ENCODE data around the gene UBE3C. TPM values are rescaled to one million over a fixed set of nuclear protein-coding genes. Genes with fewer than 3 reads are reported as not detected.

UBE3C gene
- polyA plus RNA-seq, 1 donor = 45.6 TPM

DNA sequence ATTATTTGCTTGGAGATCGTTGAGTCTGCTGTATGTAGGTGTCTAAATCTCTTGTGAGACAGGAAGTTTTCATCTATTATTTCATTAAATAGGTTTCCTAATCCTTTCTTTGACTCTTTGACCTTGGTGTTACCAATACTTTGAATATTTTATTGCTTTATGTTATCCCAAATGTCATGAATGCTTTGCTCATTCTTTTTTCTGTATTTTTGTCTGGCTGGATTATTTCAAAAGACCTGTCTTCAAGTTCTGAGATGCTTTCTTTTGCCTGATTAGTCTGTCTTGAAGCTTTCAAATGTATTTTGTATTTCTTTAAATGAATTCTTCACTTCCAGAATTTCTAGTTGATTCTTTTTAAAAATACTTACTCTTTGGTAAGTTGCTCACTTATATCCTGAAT, 27.3 kb downstream of the UBE3C start:
- Histone ChIP-seq H3K27me3 (ENCODE audit: control insufficient read depth, insufficient read depth, low read length) (no peaks in the 10 kb centered on the region), H3K4me1 (ENCODE audit: control insufficient read depth, insufficient read depth, low read length) (no peaks in the 10 kb centered on the region), H3K4me3 (ENCODE audit: low read length) (no peak overlapping the region), H3K27ac (ENCODE audit: low read length) (no peak overlapping the region), H3K9me3 (ENCODE audit: control insufficient read depth, low read depth, low read length) (peaks cover 6% of the 10 kb centered on the region), H3K36me3 (ENCODE audit: control insufficient read depth, insufficient read depth, low read length) (peaks cover 47% of the 10 kb centered on the region)
- no CpG with 5 or more reads among the region's 1 CpG for WGBS (ENCODE audit: insufficient coverage, low lambda C conversion rate)
- no peak for DNase-seq

DNA sequence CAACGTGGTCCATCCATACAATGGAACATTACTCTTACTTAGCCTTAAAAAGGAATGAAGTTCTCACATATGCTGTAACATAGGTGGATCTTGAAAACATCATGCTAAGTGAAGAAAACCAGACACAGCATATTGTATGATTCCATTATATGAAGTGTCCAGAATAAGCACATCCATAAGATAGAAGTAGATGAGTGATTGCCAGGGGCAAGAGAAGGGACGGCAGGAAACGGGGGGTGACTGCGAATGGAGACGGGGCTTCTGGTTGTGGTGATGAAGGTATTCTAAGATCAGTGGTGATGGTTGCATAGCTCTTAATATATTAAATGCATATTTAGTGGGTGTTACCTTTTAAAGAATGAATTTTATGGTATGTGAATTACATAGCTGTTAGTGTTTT, 29.8 kb downstream of the UBE3C start:
- H3K27ac ChIP-seq (ENCODE audit: low read length) = no peak overlapping the region
- H3K4me3 ChIP-seq (ENCODE audit: low read length) = no peak overlapping the region
- no peaks in the 10 kb centered on the region for H3K27me3 ChIP-seq (ENCODE audit: control insufficient read depth, insufficient read depth, low read length)
- no peaks in the 10 kb centered on the region for H3K4me1 ChIP-seq (ENCODE audit: control insufficient read depth, insufficient read depth, low read length)
- no peak for DNase-seq
- H3K36me3 ChIP-seq (ENCODE audit: control insufficient read depth, insufficient read depth, low read length) = peaks cover 61% of the 10 kb centered on the region
- peaks cover 6% of the 10 kb centered on the region for H3K9me3 ChIP-seq (ENCODE audit: control insufficient read depth, low read depth, low read length)
- WGBS (ENCODE audit: insufficient coverage, low lambda C conversion rate) = 66% methylated on average over 2 of the region's 5 CpGs

DNA sequence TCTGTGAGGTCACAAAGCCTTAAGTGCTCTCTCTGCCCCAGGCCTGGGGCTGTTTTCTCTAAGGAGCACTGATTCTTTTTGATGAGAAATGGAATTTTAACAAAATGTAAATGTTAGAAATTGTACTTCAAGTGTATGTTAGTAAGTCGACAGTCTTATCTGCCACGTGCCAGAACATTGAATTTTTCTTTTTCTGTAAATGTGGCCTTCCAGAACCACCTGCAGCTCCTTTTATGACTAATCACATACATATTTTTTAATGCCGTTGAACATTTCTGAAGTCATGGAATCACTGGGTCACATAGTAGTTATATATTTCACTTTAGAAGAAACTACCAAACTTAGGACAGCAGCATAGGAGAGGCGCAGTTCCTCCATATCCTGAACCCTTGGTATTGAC, 38.0 kb downstream of the UBE3C start:
- Histone ChIP-seq H3K4me3 (ENCODE audit: low read length) (no peak overlapping the region), H3K36me3 (ENCODE audit: control insufficient read depth, insufficient read depth, low read length) (peaks cover 74% of the 10 kb centered on the region), H3K4me1 (ENCODE audit: control insufficient read depth, insufficient read depth, low read length) (no peaks in the 10 kb centered on the region), H3K27me3 (ENCODE audit: control insufficient read depth, insufficient read depth, low read length) (no peaks in the 10 kb centered on the region), H3K27ac (ENCODE audit: low read length) (no peak overlapping the region), H3K9me3 (ENCODE audit: control insufficient read depth, low read depth, low read length) (no peaks in the 10 kb centered on the region)
- no peak for DNase-seq
- 100% methylated on average over 2 of the region's 4 CpGs for whole genome bisulfite sequencing (ENCODE audit: insufficient coverage, low lambda C conversion rate)

DNA sequence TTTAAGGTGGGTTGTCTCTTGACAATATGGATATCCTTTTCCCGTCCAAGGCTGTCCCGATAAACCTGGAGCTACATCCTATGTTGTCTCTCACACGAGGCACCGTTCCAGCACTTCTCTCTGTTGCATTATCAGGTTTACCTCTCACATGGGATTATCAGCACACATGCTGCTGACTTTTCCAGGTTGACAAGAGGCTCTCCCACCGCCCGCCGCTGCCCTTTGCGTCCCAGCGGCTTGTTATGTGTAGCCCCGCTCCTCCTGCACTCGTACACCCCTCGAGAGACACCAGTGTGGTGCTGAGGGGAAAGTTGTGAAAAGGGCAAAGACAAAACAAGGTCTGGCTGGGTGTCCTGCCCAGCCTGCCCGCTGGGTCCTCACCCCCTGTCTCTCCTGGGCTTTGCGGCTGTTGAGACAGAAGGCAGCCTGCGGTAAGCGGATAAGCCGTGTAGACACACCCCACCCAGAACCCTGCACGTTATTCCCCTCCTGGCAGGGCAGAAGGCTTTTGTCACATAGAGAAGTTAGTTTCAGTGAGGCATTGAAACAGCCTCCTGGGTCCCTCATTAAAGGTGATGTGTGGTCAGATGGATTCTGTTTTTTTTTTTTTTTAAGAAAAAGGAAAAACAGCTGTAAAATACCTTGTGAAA, 38.7 kb downstream of the UBE3C start:
- no peak overlapping the region for H3K27ac ChIP-seq (ENCODE audit: low read length)
- H3K4me1 ChIP-seq (ENCODE audit: control insufficient read depth, insufficient read depth, low read length) = no peaks in the 10 kb centered on the region
- 100% methylated on average over 1 of the region's 18 CpGs for WGBS (ENCODE audit: insufficient coverage, low lambda C conversion rate)
- DNase-seq = no peak
- H3K36me3 ChIP-seq (ENCODE audit: control insufficient read depth, insufficient read depth, low read length) = peaks cover 74% of the 10 kb centered on the region
- no peak overlapping the region for H3K4me3 ChIP-seq (ENCODE audit: low read length)
- no peaks in the 10 kb centered on the region for H3K9me3 ChIP-seq (ENCODE audit: control insufficient read depth, low read depth, low read length)
- H3K27me3 ChIP-seq (ENCODE audit: control insufficient read depth, insufficient read depth, low read length) = no peaks in the 10 kb centered on the region

DNA sequence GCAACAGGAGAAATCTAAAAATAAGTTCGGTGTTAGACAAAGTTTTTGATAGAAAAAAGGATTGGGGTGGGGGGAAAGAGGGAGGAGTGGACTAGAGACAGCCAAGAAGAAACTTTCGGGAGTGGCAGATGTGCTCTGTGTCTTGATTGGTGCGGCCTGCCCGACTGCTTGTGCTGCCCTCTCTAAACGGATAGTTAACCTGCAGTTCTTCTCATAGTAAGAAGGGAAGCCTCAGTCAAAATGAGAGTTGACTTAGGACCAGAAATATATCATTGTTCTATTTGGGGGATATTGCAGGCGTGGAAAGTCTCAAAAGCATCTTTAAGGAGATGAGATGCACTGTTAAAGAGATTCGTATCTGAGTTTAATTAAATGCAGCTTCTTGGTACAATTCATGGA, 39.3 kb downstream of the UBE3C start:
- Histone ChIP-seq H3K4me1 (ENCODE audit: control insufficient read depth, insufficient read depth, low read length) (no peaks in the 10 kb centered on the region), H3K27ac (ENCODE audit: low read length) (no peak overlapping the region), H3K9me3 (ENCODE audit: control insufficient read depth, low read depth, low read length) (no peaks in the 10 kb centered on the region), H3K4me3 (ENCODE audit: low read length) (no peak overlapping the region), H3K36me3 (ENCODE audit: control insufficient read depth, insufficient read depth, low read length) (peaks cover 72% of the 10 kb centered on the region), H3K27me3 (ENCODE audit: control insufficient read depth, insufficient read depth, low read length) (no peaks in the 10 kb centered on the region)
- DNase-seq = no peak
- 100% methylated on average over 2 of the region's 7 CpGs for WGBS (ENCODE audit: insufficient coverage, low lambda C conversion rate)

DNA sequence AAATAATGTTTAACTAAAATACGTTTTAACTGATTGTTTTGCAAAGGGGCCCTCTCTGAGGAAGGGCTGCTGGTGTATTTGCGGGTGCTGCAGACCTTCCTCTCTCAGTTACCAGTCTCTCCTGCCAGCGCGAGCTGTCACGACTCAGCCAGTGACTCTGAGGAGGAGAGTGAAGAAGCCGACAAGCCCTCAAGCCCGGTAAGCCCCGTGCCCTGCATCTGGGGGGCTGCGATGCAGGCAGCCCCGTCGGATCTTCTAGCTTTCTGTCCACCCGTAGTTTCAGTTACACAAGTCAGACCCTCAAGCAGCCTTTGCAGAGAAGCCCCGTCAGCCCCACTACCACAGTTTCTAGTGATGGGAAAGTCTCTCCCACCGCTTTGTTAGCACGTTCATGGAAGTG, 45.1 kb downstream of the UBE3C start:
- WGBS (ENCODE audit: insufficient coverage, low lambda C conversion rate) = no CpG with 5 or more reads among the region's 15 CpGs
- DNase-seq = no peak
- peaks cover 67% of the 10 kb centered on the region for H3K36me3 ChIP-seq (ENCODE audit: control insufficient read depth, insufficient read depth, low read length)

DNA sequence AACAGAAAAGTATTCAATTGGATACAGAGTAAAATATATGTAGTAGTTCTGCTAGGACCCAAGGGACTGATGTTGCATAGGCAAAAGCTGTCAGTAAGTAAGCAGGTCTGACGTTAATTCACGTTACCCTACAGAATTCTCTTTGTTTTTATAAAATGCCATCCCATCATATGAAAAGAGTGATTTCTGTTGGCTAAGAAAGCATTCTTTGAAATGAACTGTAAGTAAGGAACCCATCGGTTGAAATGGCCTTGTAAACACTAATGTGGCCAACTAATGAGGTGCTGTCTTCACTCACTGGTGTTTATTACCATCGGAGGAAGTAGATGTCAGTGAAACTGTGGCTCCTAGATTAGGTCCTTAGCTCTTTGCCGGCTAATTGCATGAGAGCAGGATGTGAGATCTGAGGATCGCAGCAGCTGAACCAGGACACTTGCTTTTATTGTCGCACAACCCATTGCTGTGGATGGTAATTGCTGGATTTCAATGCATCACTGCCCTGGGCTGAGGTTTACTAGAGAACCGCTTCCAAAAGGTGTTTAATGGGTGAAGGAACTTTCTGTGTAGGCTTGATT, 49.5 kb downstream of the UBE3C start:
- H3K27ac ChIP-seq (ENCODE audit: low read length) = no peak overlapping the region
- peaks cover 70% of the 10 kb centered on the region for H3K36me3 ChIP-seq (ENCODE audit: control insufficient read depth, insufficient read depth, low read length)
- no peaks in the 10 kb centered on the region for H3K27me3 ChIP-seq (ENCODE audit: control insufficient read depth, insufficient read depth, low read length)
- DNase-seq = peak; percentile 2 to 14
- no peaks in the 10 kb centered on the region for H3K4me1 ChIP-seq (ENCODE audit: control insufficient read depth, insufficient read depth, low read length)
- no CpG with 5 or more reads among the region's 8 CpGs for WGBS (ENCODE audit: insufficient coverage, low lambda C conversion rate)
- no peak overlapping the region for H3K4me3 ChIP-seq (ENCODE audit: low read length)
- H3K9me3 ChIP-seq (ENCODE audit: control insufficient read depth, low read depth, low read length) = no peaks in the 10 kb centered on the region

More for the DNA sequence above, 45.1 kb downstream of the UBE3C start:
- H3K27ac ChIP-seq (ENCODE audit: low read length) = no peak overlapping the region
- H3K4me3 ChIP-seq (ENCODE audit: low read length) = no peak overlapping the region
- no peaks in the 10 kb centered on the region for H3K4me1 ChIP-seq (ENCODE audit: control insufficient read depth, insufficient read depth, low read length)
- H3K27me3 ChIP-seq (ENCODE audit: control insufficient read depth, insufficient read depth, low read length) = no peaks in the 10 kb centered on the region
- no peaks in the 10 kb centered on the region for H3K9me3 ChIP-seq (ENCODE audit: control insufficient read depth, low read depth, low read length)

DNA sequence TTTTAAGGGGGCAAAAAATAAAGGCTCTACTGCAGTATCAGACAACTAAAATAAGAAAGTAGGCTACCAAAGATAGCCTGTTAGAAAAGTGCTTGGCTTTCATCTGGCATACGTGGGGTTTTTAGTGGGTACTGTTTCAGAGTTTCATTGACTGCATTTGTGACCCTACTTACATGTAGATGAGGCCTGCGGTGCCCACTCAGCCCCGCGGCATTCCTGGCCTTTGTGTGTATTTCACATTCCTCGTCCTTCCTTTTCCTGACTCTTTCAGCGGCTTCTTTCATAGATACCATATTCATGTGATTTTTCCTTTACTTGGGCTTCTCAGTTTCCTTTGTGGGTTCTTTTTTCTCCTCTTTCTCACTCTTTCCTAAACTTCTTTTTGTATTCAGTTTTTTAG, 50.7 kb downstream of the UBE3C start:
- H3K4me1 ChIP-seq (ENCODE audit: control insufficient read depth, insufficient read depth, low read length) = no peaks in the 10 kb centered on the region
- H3K27me3 ChIP-seq (ENCODE audit: control insufficient read depth, insufficient read depth, low read length) = no peaks in the 10 kb centered on the region
- peaks cover 61% of the 10 kb centered on the region for H3K36me3 ChIP-seq (ENCODE audit: control insufficient read depth, insufficient read depth, low read length)
- 100% methylated on average over 2 of the region's 6 CpGs for WGBS (ENCODE audit: insufficient coverage, low lambda C conversion rate)
- H3K27ac ChIP-seq (ENCODE audit: low read length) = no peak overlapping the region
- DNase-seq = no peak
- no peak overlapping the region for H3K4me3 ChIP-seq (ENCODE audit: low read length)
- H3K9me3 ChIP-seq (ENCODE audit: control insufficient read depth, low read depth, low read length) = no peaks in the 10 kb centered on the region

DNA sequence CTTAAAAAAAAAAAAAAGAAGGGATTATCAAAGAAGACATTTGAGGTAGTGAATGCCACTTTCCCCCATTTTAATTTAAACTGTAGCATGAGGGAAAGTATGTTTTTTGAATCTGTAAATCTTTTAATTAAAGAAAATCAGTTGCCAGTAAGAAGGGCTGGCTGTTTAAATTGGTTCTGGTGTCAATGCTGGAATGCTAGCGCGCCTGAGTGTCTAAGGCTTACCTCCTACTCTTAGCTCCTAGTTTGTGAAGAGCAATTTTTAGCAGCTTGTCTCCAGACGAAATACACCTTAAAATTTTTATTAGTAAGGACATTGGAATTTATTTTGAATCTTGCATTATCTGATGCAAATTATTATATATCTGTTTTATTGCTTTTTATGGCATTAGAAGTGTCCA, 54.1 kb downstream of the UBE3C start:
- Histone ChIP-seq H3K27ac (ENCODE audit: low read length) (no peak overlapping the region), H3K9me3 (ENCODE audit: control insufficient read depth, low read depth, low read length) (no peaks in the 10 kb centered on the region), H3K4me3 (ENCODE audit: low read length) (no peak overlapping the region), H3K36me3 (ENCODE audit: control insufficient read depth, insufficient read depth, low read length) (peaks cover 53% of the 10 kb centered on the region), H3K4me1 (ENCODE audit: control insufficient read depth, insufficient read depth, low read length) (no peaks in the 10 kb centered on the region), H3K27me3 (ENCODE audit: control insufficient read depth, insufficient read depth, low read length) (no peaks in the 10 kb centered on the region)
- DNase-seq = no peak
- 100% methylated on average over 1 of the region's 3 CpGs for WGBS (ENCODE audit: insufficient coverage, low lambda C conversion rate)

DNA sequence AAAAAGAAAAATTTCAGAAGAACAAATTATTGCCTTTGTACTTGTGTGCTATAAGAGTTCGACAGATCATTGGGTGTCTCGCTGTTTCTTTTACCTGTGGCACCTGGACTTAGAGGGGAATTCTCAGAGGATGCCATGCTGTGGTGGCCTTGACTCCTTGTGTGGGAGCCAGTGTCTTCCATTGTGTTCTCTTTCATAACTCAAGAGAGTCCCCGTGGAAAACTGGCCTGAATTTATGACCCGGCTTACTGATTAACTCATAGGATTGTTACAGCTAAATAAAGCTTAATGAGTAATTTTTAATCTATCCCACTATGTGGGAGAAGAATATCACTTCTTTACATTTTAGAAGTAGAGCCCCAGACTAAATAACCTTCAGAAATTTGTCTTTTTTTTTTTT, 54.5 kb downstream of the UBE3C start:
- Histone ChIP-seq H3K4me3 (ENCODE audit: low read length) (no peak overlapping the region), H3K36me3 (ENCODE audit: control insufficient read depth, insufficient read depth, low read length) (peaks cover 53% of the 10 kb centered on the region), H3K9me3 (ENCODE audit: control insufficient read depth, low read depth, low read length) (no peaks in the 10 kb centered on the region), H3K4me1 (ENCODE audit: control insufficient read depth, insufficient read depth, low read length) (no peaks in the 10 kb centered on the region), H3K27ac (ENCODE audit: low read length) (no peak overlapping the region), H3K27me3 (ENCODE audit: control insufficient read depth, insufficient read depth, low read length) (no peaks in the 10 kb centered on the region)
- 20% methylated on average over 1 of the region's 4 CpGs for WGBS (ENCODE audit: insufficient coverage, low lambda C conversion rate)
- DNase-seq = peak; percentile 40 to 79

DNA sequence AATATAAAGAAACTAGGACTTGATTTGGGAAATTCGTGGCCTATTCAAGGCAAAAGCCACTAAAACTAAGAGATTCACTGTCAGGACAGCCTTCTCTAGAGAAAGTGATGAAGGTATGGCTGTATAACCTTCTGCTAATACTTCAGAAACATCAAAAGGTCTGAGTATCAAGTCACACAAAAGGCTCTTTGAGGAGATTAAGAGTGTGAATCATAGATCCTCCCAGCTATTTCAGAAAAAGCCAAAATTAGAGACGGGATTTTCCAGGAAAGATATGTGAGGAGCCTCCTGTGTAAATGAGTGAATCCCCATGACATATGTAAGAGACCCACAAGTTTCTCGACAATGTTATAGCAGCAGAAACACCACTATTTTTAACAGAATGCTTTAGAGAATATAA, 56.2 kb downstream of the UBE3C start:
- Histone ChIP-seq H3K4me1 (ENCODE audit: control insufficient read depth, insufficient read depth, low read length) (no peaks in the 10 kb centered on the region), H3K27me3 (ENCODE audit: control insufficient read depth, insufficient read depth, low read length) (no peaks in the 10 kb centered on the region), H3K27ac (ENCODE audit: low read length) (no peak overlapping the region), H3K4me3 (ENCODE audit: low read length) (no peak overlapping the region), H3K9me3 (ENCODE audit: control insufficient read depth, low read depth, low read length) (no peaks in the 10 kb centered on the region), H3K36me3 (ENCODE audit: control insufficient read depth, insufficient read depth, low read length) (peaks cover 45% of the 10 kb centered on the region)
- 100% methylated on average over 3 of the region's 3 CpGs for WGBS (ENCODE audit: insufficient coverage, low lambda C conversion rate)
- no peak for DNase-seq

Measured in large intestine (tissue), 3 donors.